MCF 10A (cell line): Measurements from ENCODE around the gene ZNHIT1. TPM values are rescaled to one million over a fixed set of nuclear protein-coding genes. Genes with fewer than 3 reads are reported as not detected.

Experiments
- BruUV-seq: library from RNA; stranded (reverse); fragments of 400-500 nt; replicated peaks from 2 replicates; lab custom pipeline; 2021; lab: Mats Ljungman, UMichigan
- CTCF ChIA-PET: fragments of 300-600 bp; sonication (Branson Sonifier 250); formaldehyde crosslinking; extraction: SDS; loops from one replicate; lab custom pipeline; 2021; ENCODE audit warnings: antibody characterized with exemption, inconsistent platforms; lab: Yijun Ruan, JAX
- POLR2A ChIA-PET: fragments of 300-600, 350-650 bp; sonication (Branson Sonifier 250); formaldehyde crosslinking; extraction: SDS; loops from one replicate; lab custom pipeline; 2020; ENCODE audit warnings: antibody characterized with exemption, inconsistent platforms; lab: Yijun Ruan, JAX
- DNase-seq: peaks from one replicate; pipeline ENCODE4 v3.0.0-alpha.2; 2018; ENCODE audit not compliant: unreplicated experiment
- H3K27ac Mint-ChIP-seq: one replicate; pipeline ENCODE4 v1.8.0; 2022; ENCODE audit warnings: mild to moderate bottlenecking, low read depth, mixed read lengths; ENCODE audit not compliant: unreplicated experiment
- H3K27me3 Mint-ChIP-seq: one replicate; pipeline ENCODE4 v1.8.0; 2022; ENCODE audit warnings: mixed read lengths; ENCODE audit not compliant: insufficient read depth, unreplicated experiment
- H3K36me3 Mint-ChIP-seq: one replicate; pipeline ENCODE4 v1.8.0; 2022; ENCODE audit warnings: mild to moderate bottlenecking, moderate library complexity, mixed read lengths; ENCODE audit not compliant: insufficient read depth, unreplicated experiment
- H3K4me1 Mint-ChIP-seq: one replicate; pipeline ENCODE4 v1.8.0; 2022; ENCODE audit warnings: mixed read lengths; ENCODE audit not compliant: insufficient read depth, unreplicated experiment
- H3K4me3 Mint-ChIP-seq: one replicate; pipeline ENCODE4 v1.8.0; 2022; ENCODE audit warnings: mild to moderate bottlenecking, moderate library complexity, mixed read lengths; ENCODE audit not compliant: unreplicated experiment
- H3K9me3 Mint-ChIP-seq: one replicate; pipeline ENCODE4 v1.8.0; 2022; ENCODE audit warnings: mixed read lengths; ENCODE audit not compliant: unreplicated experiment
- CTCF ChIP-seq: fragments of 200-600 bp; IDR thresholded peaks from one replicate; pipeline ENCODE4 v1.8.0; 2022; ENCODE audit warnings: antibody characterized with exemption, mild to moderate bottlenecking; ENCODE audit not compliant: unreplicated experiment
- intact Hi-C: fragments of 100-400 bp; cut with micrococcal nuclease; formaldehyde crosslinking; loops from 2 replicates; pipeline ENCODE4 v1.14.1; 2022
- total RNA-seq: library from RNA; stranded (reverse); gene quantifications from 2 replicates; pipeline ENCODE4 v1.2.3, GENCODE V29; 2022

ZNHIT1 gene
- total RNA-seq, 1 experiment from 2014 or later, result 63.9 TPM

GRCh38 chr7:101172005-101172853 is 45.7 kb upstream of the ZNHIT1 start:
- no peak overlapping the region for H3K27ac Mint-ChIP-seq
- no peaks in the 10 kb centered on the region for H3K9me3 Mint-ChIP-seq
- intact Hi-C loops, result no loop called here
- DNase-seq, result no peak
- no TSS peak for BruUV-seq
- TF ChIP-seq CTCF, result no peak
- H3K4me3 Mint-ChIP-seq, result peak overlapping the region; percentile 61
- ChIA-PET CTCF (interaction anchor here (0.6 to 2.8 kb wide), 9 partner anchors 10 to 113 kb away, joined by 3 to 31 read pairs (median 5); no protein-coding TSS in a partner anchor), POLR2A (interaction anchor here (1.2 kb wide), 1 partner anchor 46 kb away, joined by 5 read pairs; the partner anchor contains the start of genes PLOD3 and ZNHIT1)
- H3K36me3 Mint-ChIP-seq, result no peaks in the 10 kb centered on the region
- peaks cover 35% of the 10 kb centered on the region for H3K4me1 Mint-ChIP-seq
- H3K27me3 Mint-ChIP-seq, result peaks cover 81% of the 10 kb centered on the region

GRCh38 chr7:101172854-101173751 is 44.9 kb upstream of the ZNHIT1 start:
- DNase-seq, result peak; percentile 87
- Mint-ChIP-seq H3K4me1 (peaks cover 27% of the 10 kb centered on the region), H3K36me3 (no peaks in the 10 kb centered on the region), H3K4me3 (peak overlapping the region; percentile 61), H3K27ac (no peak overlapping the region), H3K27me3 (peaks cover 73% of the 10 kb centered on the region), H3K9me3 (no peaks in the 10 kb centered on the region)
- ChIA-PET POLR2A (interaction anchor here (0.6 to 1.9 kb wide), 5 partner anchors 8 to 44 kb away, joined by 3 to 7 read pairs (median 3); partner anchors contain the start of genes PLOD3, VGF and ZNHIT1), CTCF (interaction anchor here (0.6 to 1.9 kb wide), 5 partner anchors 12 to 878 kb away, joined by 3 to 16 read pairs (median 4); partner anchors contain the start of gene FIS1)
- intact Hi-C loops, result no loop called here
- no TSS peak for BruUV-seq
- TF ChIP-seq CTCF, result no peak

GRCh38 chr7:101173752-101174244 is 44.2 kb upstream of the ZNHIT1 start:
- no TSS peak for BruUV-seq
- DNase-seq, result peak; percentile 68
- no peaks in the 10 kb centered on the region for H3K9me3 Mint-ChIP-seq
- ChIA-PET POLR2A (interaction anchor here (0.6 to 1.9 kb wide), 6 partner anchors 9 to 79 kb away, joined by 3 to 7 read pairs (median 3); partner anchors contain the start of genes PLOD3, VGF and ZNHIT1), CTCF (interaction anchor here (0.5 to 1.9 kb wide), 6 partner anchors 11 to 879 kb away, joined by 3 to 16 read pairs (median 4); partner anchors contain the start of gene FIS1)
- intact Hi-C loops, result no loop called here
- no peak for TF ChIP-seq CTCF
- H3K27ac Mint-ChIP-seq, result no peak overlapping the region
- H3K27me3 Mint-ChIP-seq, result peaks cover 69% of the 10 kb centered on the region
- peaks cover 21% of the 10 kb centered on the region for H3K4me1 Mint-ChIP-seq
- no peaks in the 10 kb centered on the region for H3K36me3 Mint-ChIP-seq
- peak overlapping the region; percentile 61 for H3K4me3 Mint-ChIP-seq
